HCEC 1CT (cell line): ENCODE measurements around the gene MAN2A2.
"Not testable (repeated sequence)": the region's sequence is repeated elsewhere in the genome, so short reads cannot be mapped to it uniquely, and the experiment has no call there.

ENCODE experiments used
- DNase-seq: peaks from one replicate; pipeline ENCODE4 v3.0.0-alpha.2; 2017

MAN2A2 gene

GRCh38 chr15:90905306-90906180 lies 2.4 kb downstream of the MAN2A2 start:
- DNase-seq: no peak

DNA sequence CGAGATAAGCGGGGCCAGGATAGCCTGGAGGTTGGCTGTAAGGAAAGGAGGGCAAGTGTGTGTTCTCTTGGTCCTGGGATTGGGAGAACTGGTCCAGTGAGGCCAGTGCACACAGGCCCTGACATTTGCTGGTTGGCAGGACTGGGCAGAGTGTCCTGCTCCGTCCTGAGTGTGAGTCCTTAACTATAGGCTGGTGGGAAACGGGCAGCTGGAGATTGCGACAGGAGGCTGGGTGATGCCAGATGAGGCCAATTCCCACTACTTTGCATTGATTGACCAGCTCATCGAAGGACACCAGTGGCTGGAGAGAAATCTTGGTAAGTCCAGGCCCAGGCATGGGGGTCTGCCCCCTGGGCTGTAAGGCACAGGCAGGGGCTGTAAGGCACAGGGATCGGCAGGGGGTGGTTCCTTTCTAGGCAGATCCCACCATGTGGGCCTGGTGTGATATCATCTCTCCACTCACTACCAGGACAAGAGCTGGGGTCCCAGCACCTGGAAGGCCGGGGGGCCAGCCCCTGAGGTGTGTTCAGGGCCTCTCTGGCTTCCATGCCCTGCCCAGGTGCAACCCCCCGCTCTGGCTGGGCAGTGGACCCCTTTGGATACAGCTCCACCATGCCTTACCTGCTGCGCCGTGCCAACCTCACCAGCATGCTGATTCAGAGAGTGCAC lies 3.2 kb downstream of the MAN2A2 start:
- no peak for DNase-seq

- DNase-seq: no peak
These were observed 4.1 kb downstream of the MAN2A2 start for GRCh38 chr15:90907051-90907660.

GRCh38 chr15:90907838-90908507 lies 4.9 kb downstream of the MAN2A2 start:
- no peak for DNase-seq

DNA sequence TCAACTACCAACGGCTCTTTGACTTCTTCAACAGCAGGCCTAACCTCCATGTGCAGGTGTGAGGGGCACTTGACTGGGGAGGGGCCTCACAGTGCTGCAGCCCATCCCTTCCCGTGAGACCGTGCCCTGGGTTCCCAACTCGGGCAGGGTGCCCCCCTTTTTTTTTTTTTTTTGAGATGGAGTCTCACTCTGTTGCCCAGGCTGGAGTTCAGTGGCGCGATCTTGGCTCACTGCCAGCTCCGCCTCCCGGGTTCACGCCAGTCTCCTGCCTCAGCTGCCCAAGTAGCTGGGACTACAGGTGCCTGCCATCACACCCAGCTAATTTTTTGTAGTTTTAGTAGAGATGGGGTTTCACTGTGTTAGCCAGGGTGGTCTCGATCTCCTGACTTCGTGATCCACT lies 6.3 kb downstream of the MAN2A2 start:
- not testable (repeated sequence) for DNase-seq

- no peak for DNase-seq
These were observed 6.9 kb downstream of the MAN2A2 start for GRCh38 chr15:90909976-90910375.

GRCh38 chr15:90910441-90911301 lies 7.6 kb downstream of the MAN2A2 start:
- no peak for DNase-seq

DNA sequence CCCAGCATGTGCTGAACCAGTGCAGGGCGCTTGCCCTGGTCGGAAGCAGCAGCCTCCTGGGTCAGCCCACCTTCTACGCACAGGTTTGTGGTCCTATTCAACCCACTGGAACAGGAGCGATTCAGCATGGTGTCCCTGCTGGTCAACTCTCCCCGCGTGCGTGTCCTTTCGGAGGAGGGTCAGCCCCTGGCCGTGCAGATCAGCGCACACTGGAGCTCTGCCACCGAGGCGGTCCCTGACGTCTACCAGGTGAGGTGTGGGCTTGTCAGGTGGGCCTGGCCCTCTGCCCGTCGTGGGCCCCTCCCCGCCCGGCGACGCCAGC lies 8.2 kb downstream of the MAN2A2 start:
- no peak for DNase-seq

- DNase-seq: no peak
These were observed 9.0 kb downstream of the MAN2A2 start for GRCh38 chr15:90911906-90912769.

GRCh38 chr15:90912770-90913075 lies 9.6 kb downstream of the MAN2A2 start:
- no peak for DNase-seq

GRCh38 chr15:90913398-90913944 lies 10.4 kb downstream of the MAN2A2 start:
- no peak for DNase-seq

DNA sequence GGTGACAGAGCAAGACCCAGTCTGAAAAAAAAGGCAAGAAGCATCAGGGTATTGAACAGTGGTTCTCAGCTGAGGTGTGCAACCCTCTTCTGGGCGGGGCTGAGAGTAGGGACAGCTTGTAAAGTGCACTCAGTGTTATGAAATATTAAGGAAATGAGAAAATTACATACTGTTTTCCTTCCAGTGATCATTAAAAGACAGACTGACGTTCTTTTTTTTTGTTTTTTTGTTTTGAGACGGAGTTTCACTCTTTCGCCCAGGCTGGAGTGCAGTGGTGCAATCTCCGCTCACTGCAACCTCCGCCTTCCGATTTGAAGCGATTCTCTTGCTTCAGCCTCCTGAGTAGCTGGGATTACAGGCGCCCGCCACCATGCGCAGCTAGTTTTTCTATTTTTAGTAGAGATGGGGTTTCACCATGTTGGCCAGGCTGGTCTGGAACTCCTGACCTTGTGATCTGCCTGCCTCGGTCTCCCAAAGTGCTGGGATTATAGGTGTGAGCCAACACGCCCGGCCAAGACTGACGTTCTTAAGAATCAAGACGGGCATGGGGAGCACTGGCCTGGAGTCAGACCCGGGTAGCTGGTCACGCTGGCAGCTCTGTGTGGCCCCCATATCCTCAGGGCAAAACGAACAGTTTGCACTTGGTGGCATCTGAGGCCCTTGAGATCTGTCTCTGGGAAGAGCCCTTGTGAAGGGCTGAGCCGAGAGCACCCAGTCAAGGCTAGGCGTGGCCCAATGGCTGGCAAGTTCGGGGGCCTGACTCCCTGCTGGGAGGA lies 11.4 kb downstream of the MAN2A2 start:
- no peak for DNase-seq

DNA sequence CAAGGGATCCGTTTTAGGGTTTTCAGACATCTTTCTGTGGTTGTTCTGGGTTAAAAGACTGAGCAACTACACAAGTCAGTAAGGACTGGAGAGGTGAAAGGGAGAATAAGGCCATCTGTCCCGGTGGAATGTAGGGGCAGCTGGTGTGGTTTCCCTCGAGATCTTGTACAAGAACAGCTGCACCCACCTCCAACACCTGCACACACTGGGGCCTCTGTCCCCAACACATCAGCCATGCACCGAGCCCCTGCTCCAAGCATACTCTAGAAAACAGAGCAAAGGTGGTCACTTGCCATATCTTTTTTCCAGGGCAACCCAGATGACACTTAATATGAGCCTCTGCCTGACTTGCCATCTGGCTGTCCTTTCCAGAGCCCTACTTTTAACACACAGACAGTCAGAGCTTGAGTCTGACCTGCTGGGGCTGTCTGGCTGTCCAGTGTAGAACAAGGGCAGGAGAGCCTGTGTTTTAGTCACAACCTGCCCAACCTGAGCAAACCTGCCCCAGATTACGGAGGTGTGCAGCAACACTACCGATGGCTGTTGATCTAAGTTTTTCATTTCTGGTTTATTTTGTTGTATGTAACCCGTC lies 12.2 kb downstream of the MAN2A2 start:
- no peak for DNase-seq

DNA sequence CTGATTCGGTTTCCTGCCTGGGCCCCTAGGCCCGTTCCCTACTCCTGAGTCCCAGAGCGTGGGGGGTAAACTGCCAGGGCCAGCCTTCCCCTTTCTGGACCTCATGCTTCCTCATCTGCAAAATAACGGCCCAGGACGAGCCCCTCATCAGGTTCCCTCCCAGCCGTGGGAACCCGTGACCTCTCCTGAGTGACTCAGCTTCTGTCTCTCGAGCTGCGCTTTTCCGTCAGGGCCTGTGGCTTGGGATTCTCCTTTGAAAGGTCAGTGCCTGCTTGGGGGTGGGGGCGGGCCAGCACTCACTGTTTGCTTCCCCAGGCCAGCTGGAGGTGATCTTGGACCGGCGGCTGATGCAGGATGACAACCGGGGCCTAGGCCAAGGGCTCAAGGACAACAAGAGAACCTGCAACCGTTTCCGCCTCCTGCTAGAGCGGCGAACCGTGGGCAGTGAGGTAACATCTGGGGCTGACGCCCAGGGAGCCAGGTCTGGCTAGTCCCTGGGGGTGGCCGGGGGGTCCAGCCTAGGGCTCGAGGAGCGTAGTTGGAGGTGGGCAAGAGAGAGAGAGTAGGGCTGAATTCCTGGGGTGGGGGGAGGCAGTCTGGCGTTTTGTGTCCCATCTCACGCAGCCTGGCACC lies 12.8 kb downstream of the MAN2A2 start:
- DNase-seq: no peak

- no peak for DNase-seq
These were observed 13.4 kb downstream of the MAN2A2 start for GRCh38 chr15:90916461-90916860.

DNA sequence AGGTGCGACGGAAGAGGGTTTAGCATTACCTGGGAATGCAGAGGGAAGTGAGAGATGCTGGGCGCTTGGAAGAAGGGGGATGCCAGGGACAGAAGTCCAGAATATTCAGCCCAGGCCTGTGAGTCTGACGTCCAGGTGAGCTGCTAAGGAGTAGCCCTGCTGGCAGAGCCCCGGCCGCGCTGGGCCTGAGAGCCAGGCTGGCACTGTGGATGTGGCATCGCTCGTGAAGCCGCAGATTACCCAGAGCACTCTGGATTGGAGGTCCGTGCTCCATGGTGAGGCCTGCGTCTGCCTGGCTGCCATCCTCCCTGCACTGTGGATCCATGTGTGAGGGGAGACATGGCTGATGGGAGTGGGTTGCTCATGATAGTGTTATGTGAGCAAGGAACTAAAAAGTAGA lies 14.5 kb downstream of the MAN2A2 start:
- no peak for DNase-seq

DNA sequence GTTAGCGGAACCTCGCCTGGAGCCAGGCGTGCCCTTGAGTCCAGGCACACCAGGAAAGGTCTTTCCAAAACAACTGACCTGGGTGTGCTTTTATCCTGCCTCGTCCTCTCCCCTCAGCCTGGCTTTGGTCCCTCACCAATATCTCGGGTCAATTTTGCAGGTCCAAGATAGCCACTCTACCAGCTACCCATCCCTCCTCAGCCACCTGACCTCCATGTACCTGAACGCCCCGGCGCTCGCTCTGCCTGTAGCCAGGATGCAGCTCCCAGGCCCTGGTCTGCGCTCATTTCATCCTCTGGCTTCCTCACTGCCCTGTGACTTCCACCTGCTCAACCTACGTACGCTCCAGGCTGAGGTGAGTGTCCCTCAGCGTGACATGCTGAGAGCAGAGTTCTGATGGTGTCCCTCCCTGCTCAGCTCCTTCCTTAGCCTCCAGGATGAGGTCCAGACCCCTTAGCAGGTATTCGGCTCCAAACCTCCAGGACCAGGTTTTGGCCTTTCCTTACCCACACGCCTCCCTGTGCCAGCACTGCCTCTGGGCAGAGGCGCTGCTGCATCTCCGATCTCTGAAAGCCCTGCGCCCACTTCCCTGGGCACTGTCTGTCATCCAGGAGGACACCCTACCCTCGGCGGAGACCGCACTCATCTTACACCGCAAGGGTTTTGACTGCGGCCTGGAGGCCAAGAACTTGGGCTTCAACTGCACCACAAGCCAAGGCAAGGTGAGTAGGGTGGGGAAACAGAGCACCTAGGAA lies 15.1 kb downstream of the MAN2A2 start:
- DNase-seq: no peak

- no peak for DNase-seq
These were observed 15.7 kb downstream of the MAN2A2 start for GRCh38 chr15:90918835-90919234.

- DNase-seq: no peak
These were observed 18.8 kb downstream of the MAN2A2 start for GRCh38 chr15:90921887-90922286.
